ENCODE data around the gene CSTF3.

DNA sequence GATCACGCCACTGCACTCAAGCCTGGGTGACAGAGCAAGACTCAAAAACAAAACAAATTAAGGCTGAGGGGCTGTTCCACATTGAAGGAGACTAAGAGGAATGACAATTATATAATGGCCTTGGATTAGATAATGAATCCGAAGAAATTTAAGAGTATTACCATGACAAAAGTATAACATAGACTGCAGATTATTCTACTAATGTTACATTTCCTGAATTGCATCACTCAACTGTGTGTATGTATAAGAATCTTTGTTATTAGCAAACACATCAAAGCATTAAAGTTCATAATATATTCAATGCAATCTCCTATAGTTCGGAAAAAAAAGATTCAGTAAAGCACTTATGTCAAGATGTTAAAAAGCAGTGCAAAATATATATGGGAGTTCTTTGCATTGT is 27.5 kb downstream of the CSTF3 start:
- no peak for TF ChIP-seq POLR2A (IDR thresholded peaks at IDR 0.05; ENCODE audit: low read depth, low read length)
- no peak for TF ChIP-seq POLR2AphosphoS5 (IDR thresholded peaks at IDR 0.05; ENCODE audit: low read depth, low read length)
- TF ChIP-seq TAF1 (IDR thresholded peaks at IDR 0.05; ENCODE audit: low read depth, low read length) = no peak
- TF ChIP-seq PAX5 (IDR thresholded peaks at IDR 0.05; ENCODE audit: insufficient read depth, low read length, severe bottlenecking) = no peak
- no peak for TF ChIP-seq SPI1 (IDR thresholded peaks at IDR 0.05; ENCODE audit: low read depth, low read length)
